Tibial nerve (tissue), 4 donors: Measurements from ENCODE around the gene VGF.

Source experiments
- CTCF ChIP-seq, 5 experiments: fragments of 200-600 bp in 3 of 5; fragments of 450-650 bp in 2 of 5; sonication (generic) in 3 of 5; IDR thresholded peaks; one replicate each; pipeline ENCODE4 v1.5.1; 2016 to 2019; ENCODE audit warnings: antibody characterized with exemption in 5 of 5, mild to moderate bottlenecking in 3 of 5, moderate library complexity in 2 of 5
- EP300 ChIP-seq, 2 donors: sonication (generic); formaldehyde crosslinking; IDR thresholded peaks; one replicate each; pipeline ENCODE4 v1.6.1; 2017; ENCODE audit warnings: antibody characterized with exemption in 2 of 2, mild to moderate bottlenecking in 1 of 2

- TF ChIP-seq CTCF (IDR thresholded peaks at IDR 0.05) (no peak), EP300 (IDR thresholded peaks at IDR 0.05) (no peak)
These were observed 10.7 kb downstream of the VGF start for GRCh38 chr7:101154693-101155102.
